Activated CD4-positive, CD25-positive, alpha-beta regulatory T cell treated with anti-CD3 and anti-CD28 coated beads, Interleukin-2, amount 50 U/mL, for 24 hours (primary cell): ENCODE data around the gene DENND1A.

ENCODE experiments used
- ATAC-seq, 2 donors: fragments of 150-1000 bp; cut with Tn5 transposase; one replicate each; pipeline ENCODE4 v1.10.0; 2021; ENCODE audit warnings: mild to moderate bottlenecking in 1 of 2, moderate library complexity in 1 of 2

DENND1A gene

GRCh38 chr9:123419091-123419490 lies 510.8 kb downstream of the DENND1A start:
- no peak for ATAC-seq

- no peak for ATAC-seq
These were observed 511.4 kb downstream of the DENND1A start for GRCh38 chr9:123418506-123418905.

- ATAC-seq: no peak
These were observed 511.9 kb downstream of the DENND1A start for GRCh38 chr9:123418052-123418430.

DNA sequence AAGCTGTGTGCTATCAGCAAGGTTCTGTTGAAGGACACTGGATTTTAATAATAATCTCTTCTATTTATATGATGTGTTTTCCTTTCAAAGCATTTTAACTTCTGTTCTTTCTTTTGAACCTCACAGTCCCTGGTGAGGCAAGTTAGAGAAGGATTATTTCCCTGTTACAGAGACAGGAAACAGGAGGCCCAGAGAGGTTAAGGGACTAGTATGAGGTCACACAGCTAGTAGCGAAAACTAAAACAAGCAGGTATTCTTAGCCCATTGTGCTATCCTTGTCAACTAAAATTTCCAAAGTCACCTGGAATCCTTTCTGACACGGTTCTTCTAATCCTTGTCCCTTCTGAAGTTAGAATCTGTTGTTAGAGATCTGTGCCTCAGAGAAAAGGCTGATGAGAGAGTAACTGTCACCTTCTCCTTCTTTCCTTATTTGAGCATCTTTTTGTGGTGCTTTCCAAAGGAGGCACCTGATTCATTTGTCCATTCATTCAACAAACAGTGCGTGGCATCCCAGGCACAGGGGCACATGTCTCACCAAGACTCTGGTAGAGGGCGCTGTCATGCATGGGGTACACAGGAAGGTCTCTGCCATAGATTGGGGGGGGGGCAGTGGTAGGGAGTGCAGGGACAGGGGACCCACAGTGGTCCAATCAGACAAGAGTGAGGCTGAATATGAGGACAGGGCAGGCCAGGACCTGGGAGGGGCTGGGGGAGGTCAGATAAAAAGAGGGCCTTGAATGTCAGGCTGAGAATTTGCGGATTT lies 512.5 kb downstream of the DENND1A start:
- ATAC-seq: no peak

- ATAC-seq: no peak
These were observed 513.8 kb downstream of the DENND1A start for GRCh38 chr9:123416176-123416575.

DNA sequence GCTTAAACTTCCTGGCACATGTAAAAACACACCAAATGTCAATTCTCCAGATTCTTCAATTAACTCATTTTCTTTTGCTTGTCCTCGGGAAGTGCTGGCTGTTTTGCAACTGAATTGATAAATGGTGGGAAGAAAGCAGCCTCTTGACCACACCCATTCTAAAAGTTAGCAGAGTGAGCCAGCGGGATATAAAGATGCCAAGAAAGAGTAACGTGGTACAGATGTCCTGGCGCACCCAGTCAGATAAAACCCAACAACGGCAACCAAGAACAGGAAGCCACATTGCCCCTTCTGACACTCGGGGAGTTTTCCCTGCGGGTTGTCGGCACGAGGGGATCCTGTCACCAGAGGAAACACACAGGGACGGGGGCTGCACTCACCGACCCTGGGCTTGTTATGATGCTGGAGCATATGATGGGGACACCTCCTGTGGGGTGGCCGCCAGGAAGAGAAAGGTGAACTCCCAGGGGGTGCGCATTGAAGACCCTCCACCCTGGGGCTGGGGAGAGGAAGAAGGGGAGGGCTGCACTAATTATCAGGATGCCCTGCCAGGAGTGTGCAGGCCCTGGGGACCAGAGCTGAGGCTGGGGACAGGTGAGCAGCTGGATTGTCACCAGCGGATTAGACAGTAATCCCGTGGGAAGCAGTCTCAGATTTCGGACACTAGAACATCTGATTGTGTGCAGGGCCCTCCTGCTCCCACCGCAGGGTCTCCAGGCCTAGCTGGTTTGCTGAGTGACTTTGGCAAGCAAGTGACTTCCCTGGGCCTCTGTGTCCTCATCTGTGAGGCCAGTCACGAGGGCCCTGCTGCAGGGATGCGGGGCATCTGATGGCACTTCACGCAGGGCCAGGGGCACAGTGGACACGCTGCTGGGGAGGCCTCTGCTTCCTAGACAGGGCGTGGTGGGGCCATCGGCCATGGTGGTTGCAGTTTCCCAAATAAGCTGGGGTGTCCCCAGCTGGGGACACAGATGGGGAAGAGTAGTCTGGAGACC lies 514.7 kb downstream of the DENND1A start:
- no peak for ATAC-seq

DNA sequence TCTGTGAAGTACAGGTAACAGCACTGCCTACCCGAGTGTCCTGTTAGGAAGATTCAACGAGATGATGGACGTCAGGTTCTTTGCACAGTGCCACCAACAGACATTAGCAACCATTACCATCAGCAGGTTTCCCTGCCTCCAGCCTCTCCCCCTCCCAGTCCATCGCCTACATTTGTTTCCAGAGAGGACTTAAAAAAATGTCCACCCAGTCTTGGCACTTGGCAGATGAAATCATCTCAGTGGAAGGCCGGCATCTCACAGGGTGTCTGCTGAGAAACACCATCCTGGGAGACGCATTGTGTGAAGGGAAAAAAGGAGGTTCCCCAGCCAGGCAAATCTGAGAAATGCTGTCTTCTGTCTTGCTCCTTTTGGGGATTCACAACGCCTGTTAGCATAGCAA lies 515.7 kb downstream of the DENND1A start:
- no peak for ATAC-seq

GRCh38 chr9:123412171-123412820 lies 517.6 kb downstream of the DENND1A start:
- ATAC-seq: no peak

GRCh38 chr9:123411636-123412035 lies 518.3 kb downstream of the DENND1A start:
- no peak for ATAC-seq

DNA sequence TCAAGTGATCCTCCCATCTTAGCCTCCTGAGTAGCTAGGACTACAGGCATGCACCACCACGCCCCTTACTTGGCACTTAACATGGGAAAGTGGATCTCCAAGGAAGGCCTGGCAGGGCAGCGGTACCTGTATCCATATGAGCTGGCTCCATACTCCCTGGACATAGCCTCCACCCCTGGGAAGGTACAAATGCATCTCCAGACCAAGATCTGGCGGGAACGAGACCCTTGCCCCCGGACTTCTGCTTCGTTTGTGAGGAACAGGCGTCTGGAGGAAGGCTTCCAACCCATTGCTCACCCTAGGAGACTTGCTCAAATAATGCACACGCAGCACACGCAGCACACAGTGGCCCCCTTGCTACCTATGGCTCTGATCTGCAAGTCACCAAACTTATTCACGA lies 518.7 kb downstream of the DENND1A start:
- no peak for ATAC-seq

DNA sequence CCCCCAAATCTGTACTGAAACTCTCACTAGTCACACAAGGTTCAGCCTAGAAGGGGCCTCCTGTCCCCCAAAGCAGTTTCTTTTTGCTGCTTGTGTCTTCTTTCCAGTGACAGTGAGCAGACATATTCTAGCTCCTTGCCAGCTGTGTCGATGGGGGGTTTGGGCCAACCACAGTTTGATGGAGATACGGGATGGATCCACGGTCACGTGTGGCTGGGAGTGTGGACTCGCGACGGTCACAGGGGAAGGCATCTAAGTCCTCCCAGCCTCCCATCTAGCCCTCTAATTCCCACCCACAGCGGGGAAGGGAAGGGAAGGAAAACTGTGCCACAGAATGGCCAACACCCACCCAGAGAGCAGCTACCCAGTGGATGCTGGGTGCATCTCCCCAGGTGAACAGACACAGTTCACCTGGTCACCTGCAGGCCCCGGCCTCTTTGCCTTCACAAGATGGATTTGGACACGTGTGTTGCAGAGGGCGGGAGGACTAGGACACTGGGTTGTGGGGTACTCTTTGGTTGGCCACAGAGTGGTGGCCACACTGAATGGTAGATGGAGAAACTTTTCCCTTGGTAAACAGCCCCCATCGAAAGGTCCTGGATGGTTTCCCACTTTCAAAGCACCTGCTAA lies 519.5 kb downstream of the DENND1A start:
- ATAC-seq: no peak

DNA sequence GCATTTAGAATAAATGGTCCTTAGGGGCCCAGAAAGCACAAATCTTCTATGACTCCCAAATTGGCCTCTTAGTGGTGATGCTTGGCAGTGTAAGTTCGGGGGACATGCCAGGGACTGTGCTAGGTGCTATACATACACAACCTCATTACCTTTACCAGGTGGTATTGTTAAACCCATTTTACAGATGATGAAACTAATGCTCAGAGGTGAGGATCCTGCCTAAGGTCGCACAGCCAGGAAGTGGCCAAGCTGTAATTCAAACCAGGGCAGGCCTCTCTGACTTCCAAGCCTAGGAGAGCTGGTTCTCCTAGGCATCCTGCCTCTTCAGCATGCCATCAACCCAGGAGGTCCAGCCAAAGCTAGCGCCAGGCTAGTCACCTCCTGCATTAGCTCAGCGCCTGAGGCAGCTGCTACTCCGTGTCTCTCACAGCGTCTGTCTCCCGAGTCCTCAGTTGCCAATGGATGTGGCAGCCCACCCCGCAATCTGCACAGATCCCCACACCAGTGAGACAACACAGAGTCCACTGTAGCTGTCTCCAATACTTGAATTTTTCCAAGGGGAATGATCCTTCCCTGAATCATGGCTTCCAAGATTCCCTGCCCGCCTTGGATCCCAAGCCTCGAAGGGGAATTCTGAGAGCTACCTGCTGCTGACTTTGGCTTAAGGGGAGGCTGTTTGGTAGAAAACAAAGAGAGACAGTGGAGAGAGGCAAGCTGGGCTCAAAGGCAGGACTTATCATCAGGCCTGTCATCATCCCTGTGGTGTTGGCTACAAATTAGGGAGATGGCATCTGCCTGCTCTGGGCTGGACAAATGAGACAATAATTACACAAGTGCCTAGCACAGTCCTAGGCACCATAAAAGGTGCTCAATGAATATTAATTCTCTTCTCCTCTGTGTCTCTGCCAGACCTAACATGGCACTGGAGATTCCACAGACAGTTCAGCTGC lies 521.3 kb downstream of the DENND1A start:
- ATAC-seq: no peak

GRCh38 chr9:123407217-123407851 lies 522.6 kb downstream of the DENND1A start:
- ATAC-seq: no peak

DNA sequence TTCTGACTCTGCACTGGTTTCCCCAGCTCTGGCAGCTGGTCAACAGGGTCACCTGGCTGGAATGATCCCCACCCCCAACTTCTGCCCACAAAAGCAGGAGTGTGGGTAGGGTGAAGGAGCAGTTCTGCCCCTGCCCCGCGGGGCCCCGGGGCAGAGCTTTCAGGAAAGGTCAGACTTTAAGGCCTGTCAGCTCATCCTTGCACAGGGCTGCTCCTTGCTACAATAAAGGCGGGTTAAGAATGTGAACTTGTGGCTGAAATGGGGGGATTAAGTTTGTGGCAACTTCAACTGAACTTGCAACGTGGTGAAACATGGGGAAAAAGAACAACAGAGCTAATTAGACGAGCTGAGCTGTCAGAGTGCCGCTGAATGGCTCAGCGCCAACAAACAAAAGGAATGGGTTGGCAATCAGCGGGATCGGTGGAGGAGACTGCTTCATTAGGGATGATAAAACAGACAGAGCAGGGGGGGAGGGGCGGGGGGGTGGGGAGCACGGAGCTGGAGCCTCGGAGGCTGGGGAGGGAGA lies 523.2 kb downstream of the DENND1A start:
- ATAC-seq: no peak

DNA sequence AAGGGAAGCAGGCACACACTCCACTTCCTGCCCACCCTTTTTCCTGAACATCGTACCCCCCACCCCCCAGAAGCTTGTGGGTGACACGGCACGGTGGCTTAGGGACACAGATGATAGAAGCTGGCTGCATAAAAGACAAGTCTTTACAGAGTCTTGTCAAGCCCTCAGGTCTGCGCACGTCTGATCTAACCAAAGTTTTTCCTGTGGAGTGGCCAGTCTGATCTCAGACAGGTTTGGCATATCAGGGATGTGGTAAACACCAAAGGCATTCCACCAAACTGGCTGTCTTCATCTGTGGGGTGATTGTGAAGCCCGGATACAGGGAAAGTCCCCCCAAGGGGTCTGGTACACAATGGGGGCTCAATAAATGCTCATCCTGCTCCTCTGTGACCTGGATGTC lies 523.9 kb downstream of the DENND1A start:
- ATAC-seq: no peak

DNA sequence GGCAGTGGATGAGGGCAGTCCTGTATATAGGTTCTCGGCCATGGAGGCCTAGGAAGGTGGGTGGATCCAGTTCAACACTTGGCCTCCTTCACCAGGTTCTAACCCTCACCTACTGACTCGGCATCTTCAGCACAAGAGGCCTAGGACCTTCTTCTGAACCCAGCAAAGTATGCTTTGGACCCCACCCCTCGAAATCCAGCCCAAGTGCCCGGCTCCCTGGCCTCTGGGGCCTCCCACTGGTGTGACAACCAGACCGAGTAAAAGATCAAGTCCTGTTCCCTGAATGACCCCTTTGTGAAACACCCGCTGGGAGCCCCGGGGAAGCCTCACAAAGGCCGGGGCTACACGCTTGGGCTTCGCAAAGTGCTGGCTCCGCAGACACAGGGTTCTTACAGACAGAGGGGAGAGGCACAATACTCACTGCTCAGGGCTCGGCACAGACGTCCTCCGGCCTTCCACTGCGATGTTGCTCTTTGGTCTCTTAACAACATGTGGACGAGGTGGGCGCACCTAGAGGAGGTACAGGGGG lies 526.9 kb downstream of the DENND1A start:
- ATAC-seq: no peak

- ATAC-seq: no peak
These were observed 527.9 kb downstream of the DENND1A start for GRCh38 chr9:123401879-123402513.

- no peak for ATAC-seq
These were observed 528.9 kb downstream of the DENND1A start for GRCh38 chr9:123400926-123401503.

DNA sequence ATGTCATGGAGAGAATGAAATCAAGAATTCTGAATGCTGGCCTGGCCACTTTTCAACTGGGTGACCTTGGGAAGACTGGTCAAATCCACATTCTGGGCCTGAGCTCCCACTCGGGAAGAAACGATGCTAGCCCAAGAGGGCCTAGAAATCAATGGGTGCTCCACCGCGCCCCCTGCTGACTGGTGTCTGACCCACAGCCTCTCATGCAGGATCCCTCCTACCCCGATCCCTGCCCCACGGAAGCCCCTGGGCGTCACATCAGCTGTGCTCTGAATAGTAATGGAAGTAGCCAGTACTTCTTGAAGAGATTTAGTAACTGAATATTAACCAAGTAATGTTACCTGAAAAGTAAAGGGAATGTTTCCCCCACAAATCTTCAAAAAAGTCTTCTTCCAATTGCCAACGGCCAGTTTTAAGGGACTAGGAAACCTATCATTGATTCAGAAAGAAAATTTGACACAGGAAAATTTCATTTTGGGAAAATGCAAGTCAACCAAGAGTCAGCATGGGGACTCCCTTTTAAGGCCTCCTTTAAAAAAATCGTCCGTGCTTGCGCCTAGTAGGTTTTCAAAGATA lies 530.0 kb downstream of the DENND1A start:
- no peak for ATAC-seq
